Dermis lymphatic vessel endothelial cell (primary cell): ENCODE results near the gene RNH1. TPM values are rescaled to one million over a fixed set of nuclear protein-coding genes. Genes with fewer than 3 reads are reported as not detected.

Experiments
- total RNA-seq: library from RNA; depleted of rRNA; stranded (reverse); fragments of >200 nt; gene quantifications from 2 replicates; pipeline ENCODE4 v1.2.1, GENCODE V29; 2014

RNH1 gene
- total RNA-seq: 187 and 237 TPM in 2 replicates

DNA sequence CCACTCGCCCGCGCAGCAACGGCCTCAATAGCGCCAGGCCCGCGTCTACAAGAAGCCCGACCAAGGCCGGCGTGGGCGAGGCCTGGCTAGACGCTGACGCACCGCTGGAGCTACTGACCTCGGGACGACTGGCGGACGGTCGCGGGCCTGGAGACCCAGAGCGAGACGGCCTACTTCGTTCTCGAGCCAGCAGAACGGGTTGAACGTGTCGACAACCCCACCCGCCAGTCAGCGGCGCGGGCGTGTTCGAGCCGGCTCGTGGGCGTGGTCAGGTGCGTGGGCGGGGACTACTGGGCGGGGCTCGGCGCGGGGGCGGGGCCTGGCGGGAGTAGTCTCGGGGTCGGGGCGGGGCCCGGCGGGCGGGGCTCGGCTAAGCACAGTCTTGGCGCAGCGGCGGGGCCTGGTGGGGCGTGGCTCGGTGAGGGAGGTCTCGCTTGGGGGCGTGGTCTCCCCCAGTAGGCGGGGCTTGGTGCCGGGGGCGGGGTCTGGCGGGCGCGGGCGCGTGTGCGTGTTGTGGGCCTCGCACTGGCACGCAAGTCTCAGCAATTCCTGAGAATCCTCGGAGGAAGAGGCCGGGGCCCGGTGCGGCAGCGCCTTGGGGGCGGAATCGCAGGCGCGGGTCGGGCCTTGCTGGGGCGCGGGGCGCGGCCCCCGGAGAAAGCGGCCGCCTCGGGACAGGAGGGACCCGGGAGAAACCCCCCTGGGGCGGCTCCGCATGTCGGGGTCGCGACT, at the start of gene RNH1:
RNH1 (minus strand) TSS at position 248 of the 732 bp plus-strand sequence. CDS start 5,080 bp downstream, outside the sequence.

DNA sequence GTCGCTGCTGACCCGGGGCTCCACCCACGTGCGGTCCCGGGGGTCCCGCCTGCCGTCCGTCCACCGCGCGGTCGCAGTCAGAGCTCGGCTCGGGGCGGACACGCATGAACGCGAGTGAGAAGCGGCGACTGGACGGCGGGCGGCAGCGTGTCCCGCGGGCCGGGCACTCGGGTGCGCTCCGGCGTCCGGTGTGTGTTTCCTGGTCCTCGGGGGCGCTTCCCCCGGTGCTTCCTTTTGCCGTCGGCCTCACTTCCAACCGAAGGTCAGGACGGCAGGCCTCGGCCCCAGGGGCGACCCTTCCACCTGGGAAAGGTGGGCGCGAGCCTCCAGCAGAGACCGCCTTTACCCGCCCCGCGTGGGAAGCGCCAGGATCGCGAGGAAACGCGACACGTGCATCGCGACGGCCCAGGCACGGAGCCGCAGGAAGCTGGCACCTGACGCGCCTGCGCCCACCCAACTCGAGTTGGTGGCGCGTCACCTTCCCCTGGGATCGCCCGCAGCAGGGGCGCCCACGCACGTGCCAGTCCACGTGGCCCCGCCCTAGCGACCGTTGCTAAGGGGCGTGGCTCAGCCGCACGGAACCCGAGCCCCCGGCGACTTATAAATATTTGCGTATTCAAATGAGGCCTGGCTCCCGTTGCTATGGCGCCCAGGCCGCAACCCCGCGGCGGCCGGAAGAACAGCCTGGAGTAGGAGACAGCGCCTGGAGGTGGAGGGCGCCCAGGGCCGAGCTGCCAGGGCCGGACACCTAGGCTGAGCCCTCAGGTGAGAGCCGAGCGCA, 30.0 kb upstream of the RNH1 start, which contains the start of gene LRRC56:
LRRC56 (plus strand) TSS at position 687 of the 781 bp plus-strand sequence. CDS start 3,158 bp downstream, outside the sequence.

GRCh38 chr11:535519-536454, 28.7 kb upstream of the RNH1 start, which contains the start of gene HRAS:
Gene HRAS (minus strand): TSS chr11:535576.

DNA sequence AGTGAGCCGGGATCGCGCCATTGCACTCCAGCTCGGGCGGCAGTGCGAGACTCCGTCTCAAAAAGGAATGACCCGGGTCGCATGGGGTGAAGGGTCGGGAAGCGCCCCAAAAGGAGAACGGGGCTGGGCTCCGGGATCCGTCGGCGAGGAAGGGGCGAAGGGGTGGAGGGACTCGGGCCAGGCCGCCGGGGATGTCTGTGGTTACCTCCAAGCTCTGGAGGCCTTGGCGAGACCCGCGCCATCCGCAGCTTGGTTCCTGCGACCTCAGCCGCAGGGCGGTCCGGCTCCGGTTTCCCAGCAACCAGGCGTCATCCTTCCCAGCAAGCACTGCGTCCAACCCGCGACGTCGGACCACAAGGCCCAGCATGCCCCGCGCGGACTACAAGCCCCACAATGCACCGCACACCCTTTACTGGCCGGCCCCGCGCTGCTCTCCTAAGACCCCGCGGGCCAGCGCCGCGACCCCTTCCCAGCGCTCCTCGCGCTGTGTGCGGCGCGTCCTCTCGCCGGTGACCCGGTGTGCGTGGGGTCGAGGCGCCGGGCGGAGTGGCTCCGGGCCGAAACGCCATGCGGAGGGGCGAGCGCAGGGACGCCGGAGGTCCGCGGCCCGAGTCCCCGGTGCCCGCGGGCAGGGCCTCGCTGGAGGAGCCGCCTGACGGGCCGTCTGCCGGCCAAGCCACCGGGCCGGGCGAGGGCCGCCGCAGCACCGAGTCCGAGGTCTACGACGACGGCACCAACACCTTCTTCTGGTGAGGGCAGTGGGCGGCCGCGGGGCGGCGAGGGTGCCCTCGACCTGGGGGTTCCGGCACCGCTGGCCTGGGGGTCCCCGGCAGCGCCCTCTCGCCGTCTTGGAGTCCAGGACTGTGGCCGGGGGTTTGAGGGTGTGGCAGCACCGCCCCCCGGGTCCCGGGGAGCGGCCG, 56.9 kb downstream of the RNH1 start, which contains the start of gene PTDSS2:
PTDSS2 (plus strand) TSS at position 391 of the 920 bp plus-strand sequence; CDS start at position 568, 177 bp downstream.

Other genes starting within 250 kb of the RNH1 start
- not detected in 2 replicates for gene NLRP6, start 228.8 kb downstream of the RNH1 start, total RNA-seq
- gene PGGHG, start 218.1 kb downstream of the RNH1 start, total RNA-seq: 10.0 and 10.5 TPM in 2 replicates
- not detected in 2 replicates for gene IFITM5, start 207.7 kb downstream of the RNH1 start, total RNA-seq
- gene IFITM2, start 199.4 kb downstream of the RNH1 start, total RNA-seq: 29.4 and 39.2 TPM in 2 replicates
- gene IFITM1, start 193.2 kb downstream of the RNH1 start, total RNA-seq: 0.09 and 0.65 TPM in 2 replicates
- 33.5 and 44.5 TPM in 2 replicates for gene IFITM3, start 186.4 kb downstream of the RNH1 start, total RNA-seq
- 0.09 and 1.4 TPM in 2 replicates for gene B4GALNT4, start 137.7 kb downstream of the RNH1 start, total RNA-seq
- 0.11 and 0.26 TPM in 2 replicates for gene PKP3, start 113.0 kb downstream of the RNH1 start, total RNA-seq
- 32.7 and 35.2 TPM in 2 replicates for gene SIGIRR, start 92.2 kb downstream of the RNH1 start, total RNA-seq
- 0.69 and 0.76 TPM in 2 replicates for gene ANO9, start 65.2 kb downstream of the RNH1 start, total RNA-seq
- gene PTDSS2, start 57.0 kb downstream of the RNH1 start, total RNA-seq: 31.1 TPM in 2 replicates
- 34.2 and 39.2 TPM in 2 replicates for gene HRAS, start 28.3 kb upstream of the RNH1 start, total RNA-seq
- 0.34 and 0.43 TPM in 2 replicates for gene LRRC56, start 30.3 kb upstream of the RNH1 start, total RNA-seq
- 1.5 and 1.7 TPM in 2 replicates for gene LMNTD2, start 53.5 kb upstream of the RNH1 start, total RNA-seq
- 9.2 and 19.1 TPM in 2 replicates for gene RASSF7, start 53.7 kb upstream of the RNH1 start, total RNA-seq
- gene PHRF1, start 69.2 kb upstream of the RNH1 start, total RNA-seq: 17.6 and 19.3 TPM in 2 replicates
- gene IRF7, start 108.7 kb upstream of the RNH1 start, total RNA-seq: 7.4 and 11.4 TPM in 2 replicates
- gene CDHR5, start 117.7 kb upstream of the RNH1 start, total RNA-seq: not detected in 2 replicates
- not detected in 2 replicates for gene SCT, start 119.9 kb upstream of the RNH1 start, total RNA-seq
- gene DRD4, start 130.0 kb upstream of the RNH1 start, total RNA-seq: not detected in 2 replicates
- 27.5 and 34.3 TPM in 2 replicates for gene DEAF1, start 188.0 kb upstream of the RNH1 start, total RNA-seq
- 7.9 and 11.1 TPM in 2 replicates for gene TMEM80, start 188.6 kb upstream of the RNH1 start, total RNA-seq
- 1.9 and 2.1 TPM in 2 replicates for gene EPS8L2, start 199.0 kb upstream of the RNH1 start, total RNA-seq
- 96.4 and 101 TPM in 2 replicates for gene TALDO1, start 240.2 kb upstream of the RNH1 start, total RNA-seq